GM12878 (cell line): ENCODE results near the gene TUFM. TPM values are rescaled to one million over a fixed set of nuclear protein-coding genes. Genes with fewer than 3 reads are reported as not detected.
A peak's percentile ranks its signal among the peaks of the same experiment; 100 is the strongest.

Experiments used
- ATAC-seq: fragments of 200-7000 bp; cut with Tn5 transposase; 3 replicates; pipeline ENCODE4 v1.9.1; 2020; ENCODE audit warnings: mild to moderate bottlenecking, moderate library complexity
- BruUV-seq: library from RNA; stranded (reverse); fragments of 400-500 nt; replicated peaks from 2 replicates; lab custom pipeline; 2021; lab: Mats Ljungman, UMichigan
- CTCF ChIA-PET: fragments of 300-600 bp; sonication (Branson Sonifier 250); formaldehyde crosslinking; extraction: SDS; loops from one replicate; lab custom pipeline; 2021; ENCODE audit warnings: inconsistent platforms; lab: Yijun Ruan, JAX
- POLR2A ChIA-PET: fragments of 350-600 bp; formaldehyde crosslinking; extraction: SDS; loops from one replicate; lab custom pipeline; 2021; ENCODE audit warnings: inconsistent platforms; lab: Charles Lee
- RAD21 ChIA-PET: fragments of 300-600 bp; sonication (Branson Sonifier 250); formaldehyde crosslinking; loops from one replicate; lab custom pipeline; 2023; ENCODE audit warnings: antibody characterized with exemption; ENCODE audit not compliant: unreplicated experiment; lab: Charles Lee
- SMC1A ChIA-PET: fragments of 300-600 bp; sonication (Branson Sonifier 250); formaldehyde crosslinking; loops from one replicate; lab custom pipeline; 2023; ENCODE audit not compliant: unreplicated experiment, uncharacterized antibody; lab: Charles Lee
- DNase-seq: peaks from one replicate; pipeline ENCODE4 v3.0.0-alpha.2; 2011; ENCODE audit warnings: low read depth, low spot score
- FAIRE-seq: peaks from 3 replicates; lab custom pipeline; 2011; peaks lifted over from hg19 to GRCh38; lab: Jason Lieb, UNC
- H2AFZ ChIP-seq: 2 replicates; pipeline ENCODE4 v1.6.0; 2011; ENCODE audit warnings: low read depth, low read length, control low read depth; ENCODE audit not compliant: control insufficient read depth
- H3K27ac ChIP-seq: 2 replicates; pipeline ENCODE4 v1.5.1; 2011; ENCODE audit warnings: control low read depth; ENCODE audit not compliant: control insufficient read depth, insufficient read depth
- H3K27me3 ChIP-seq, 2 experiments: replicated peaks in 1 of 2; 2 replicates each; pipeline versions ENCODE4 v1.6.0 to v1.6.1; 2011; ENCODE audit warnings: low read length in 1 of 2; ENCODE audit not compliant: control insufficient read depth in 2 of 2, insufficient read depth in 2 of 2
- H3K36me3 ChIP-seq, 2 experiments: 2 replicates each; pipeline ENCODE4 v1.5.1; 2011; ENCODE audit warnings: low read length in 1 of 2; ENCODE audit not compliant: control insufficient read depth in 2 of 2, insufficient read depth in 2 of 2
- H3K4me1 ChIP-seq: 2 replicates; pipeline ENCODE4 v1.6.1; 2011; ENCODE audit warnings: mild to moderate bottlenecking, low read length, moderate library complexity, mixed read lengths; ENCODE audit not compliant: control insufficient read depth, insufficient read depth
- H3K4me2 ChIP-seq: 2 replicates; pipeline ENCODE4 v1.6.0; 2011; ENCODE audit warnings: control low read depth; ENCODE audit not compliant: control insufficient read depth, insufficient read depth
- H3K4me3 ChIP-seq: fragments of 200-600 bp; sonication (generic); 2 replicates; pipeline ENCODE4 v1.5.1; 2016
- H3K79me2 ChIP-seq: 2 replicates; pipeline ENCODE4 v1.6.0; 2011; ENCODE audit warnings: low read length; ENCODE audit not compliant: control insufficient read depth, insufficient read depth
- H3K9ac ChIP-seq: 2 replicates; pipeline ENCODE4 v1.8.0; 2011; ENCODE audit warnings: low read length, control low read depth, mixed read lengths; ENCODE audit not compliant: control insufficient read depth, insufficient read depth
- H3K9me3 ChIP-seq: replicated peaks from 3 replicates; pipeline ENCODE4 v1.5.1; 2011; ENCODE audit warnings: mild to moderate bottlenecking, low read length; ENCODE audit not compliant: control insufficient read depth, insufficient read depth
- H4K20me1 ChIP-seq: 2 replicates; pipeline ENCODE4 v1.6.0; 2011; ENCODE audit not compliant: control insufficient read depth, insufficient read depth
- CUX1 ChIP-seq: IDR thresholded peaks from 2 replicates; pipeline ENCODE4 v1.6.1; 2012; ENCODE audit warnings: improper control_type of control experiment, low read depth, low read length; ENCODE audit not compliant: insufficient replicate concordance
- DPF2 ChIP-seq: fragments of 450-650 bp; IDR thresholded peaks from 2 replicates; pipeline ENCODE4 v1.6.1; 2017; ENCODE audit warnings: mild to moderate bottlenecking
- EED ChIP-seq: sonication (generic); IDR thresholded peaks from 2 replicates; pipeline ENCODE4 v1.6.1; 2016; ENCODE audit warnings: antibody characterized with exemption, low read depth
- KDM1A ChIP-seq: fragments of 200-600 bp; sonication (generic); IDR thresholded peaks from 2 replicates; pipeline ENCODE4 v1.6.1; 2016; ENCODE audit warnings: borderline replicate concordance
- MEF2B ChIP-seq: fragments of 450-650 bp; IDR thresholded peaks from 2 replicates; pipeline ENCODE4 v1.6.1; 2018; ENCODE audit warnings: mild to moderate bottlenecking, moderate library complexity; ENCODE audit not compliant: partially characterized antibody, poor library complexity, severe bottlenecking
- MTA3 ChIP-seq: IDR thresholded peaks from 2 replicates; pipeline ENCODE4 v1.6.1; 2012; ENCODE audit warnings: low read length, inconsistent platforms, borderline replicate concordance
- MYC ChIP-seq: IDR thresholded peaks from 2 replicates; pipeline ENCODE4 v1.6.1; 2011; ENCODE audit warnings: mild to moderate bottlenecking, low read length, moderate library complexity, inconsistent platforms; ENCODE audit not compliant: insufficient read depth, insufficient replicate concordance, insufficient read length, severe bottlenecking
- RELB ChIP-seq: fragments of 450-650 bp; IDR thresholded peaks from 2 replicates; pipeline ENCODE4 v1.6.1; 2017; ENCODE audit warnings: low read depth, mild to moderate bottlenecking, moderate library complexity
- SKIL ChIP-seq: fragments of 450-650 bp; IDR thresholded peaks from 2 replicates; pipeline ENCODE4 v1.6.1; 2017; ENCODE audit warnings: mild to moderate bottlenecking, low read depth, inconsistent platforms; ENCODE audit not compliant: poor library complexity, severe bottlenecking
- SMAD1 ChIP-seq: fragments of 450-650 bp; IDR thresholded peaks from 2 replicates; pipeline ENCODE4 v1.6.1; 2018; ENCODE audit warnings: mild to moderate bottlenecking, low read depth; ENCODE audit not compliant: partially characterized antibody
- SMAD5 ChIP-seq: IDR thresholded peaks from 2 replicates; pipeline ENCODE4 v1.6.1; 2016; ENCODE audit warnings: antibody characterized with exemption, low read depth
- SREBF1 ChIP-seq: IDR thresholded peaks from 2 replicates; pipeline ENCODE4 v1.6.1; 2012; ENCODE audit warnings: mild to moderate bottlenecking, low read length
- TCF12 ChIP-seq: IDR thresholded peaks from 2 replicates; pipeline ENCODE4 v1.6.1; 2011; ENCODE audit warnings: low read depth, mild to moderate bottlenecking, low read length
- WGBS: methylation state at CpG from one replicate; pipeline ENCODE4 v1.1.6; 2016; ENCODE audit warnings: low lambda C conversion rate; ENCODE audit not compliant: insufficient replicate concordance, insufficient coverage; ENCODE audit errors: missing lambda C conversion rate; 5-methylcytosine and 5-hydroxymethylcytosine counted together
- in situ Hi-C: fragments of 300-500 bp; cut with MboI; formaldehyde crosslinking; loops from 9 replicates; pipeline ENCODE4 v1.14.3; 2018; ENCODE audit warnings: mixed read lengths
- intact Hi-C: fragments of 100-400 bp; cut with micrococcal nuclease; formaldehyde crosslinking; loops from one replicate; pipeline ENCODE4 v1.14.2; 2022; ENCODE audit not compliant: unreplicated experiment
- polyA plus RNA-seq, 11 experiments: library from polyadenylated mRNA; depleted of rRNA in 4 of 11; unstranded in 6 of 11; stranded (reverse) in 5 of 11; fragments of >200 nt; fragmentation: Nextera tagmentation in 4 of 11; fragmentation: Illumina TruSeq in 1 of 11; extraction: Ambion mirVana in 4 of 11; extraction: Trizol in 1 of 11; gene quantifications; 1 replicate in 1 of 11; 2 replicates in 10 of 11; pipeline versions ENCODE4 v1.2.1 to v1.2.3, GENCODE V29; 2011 to 2016; ENCODE audit warnings: inconsistent platforms in 2 of 11, missing spikeins in 2 of 11, low read depth in 1 of 11
- total RNA-seq, 4 experiments: library from RNA; depleted of rRNA in 3 of 4; stranded (reverse); fragments of >200 nt in 3 of 4; fragmentation: Illumina TruSeq in 1 of 4; extraction: Trizol in 1 of 4; gene quantifications; 2 replicates each; pipeline versions ENCODE4 v1.2.1 to v1.2.3, GENCODE V29; 2013 to 2021

TUFM gene
- total and polyA plus RNA-seq, 10 of the 15 experiments (the other 5 are each of a cell fraction or from before 2014, with no cell fraction given): 23.4 to 354 (median 182) TPM

DNA sequence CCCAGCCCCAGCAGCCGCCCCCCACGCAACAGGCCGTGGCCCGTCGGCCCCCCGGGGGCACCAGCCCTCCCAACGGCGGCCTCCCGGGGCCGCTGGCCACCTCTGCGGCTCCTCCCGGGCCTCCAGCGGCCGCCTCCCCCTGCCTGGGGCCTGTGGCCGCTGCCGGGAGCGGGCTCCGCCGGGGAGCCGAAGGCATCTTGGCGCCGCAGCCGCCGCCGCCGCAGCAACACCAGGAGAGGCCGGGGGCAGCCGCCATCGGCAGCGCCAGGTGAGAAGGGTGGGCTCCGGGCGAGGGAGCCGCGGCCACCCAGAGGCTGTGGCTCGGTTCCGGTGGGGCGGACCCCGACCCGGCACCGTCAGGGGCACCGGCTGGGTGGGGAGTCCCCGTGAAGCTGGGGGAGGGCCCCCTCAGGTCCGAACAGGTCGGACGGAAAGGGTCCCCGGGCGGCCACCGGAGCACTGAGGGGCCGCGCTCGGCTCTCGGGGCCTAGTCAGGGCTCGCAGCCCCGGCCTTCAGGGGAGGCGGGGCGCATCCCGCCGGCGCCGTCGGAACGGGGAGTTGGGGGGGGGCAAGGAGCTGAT is 22.8 kb downstream of the TUFM start:
- peaks cover 55% of the 10 kb centered on the region for H3K79me2 ChIP-seq
- peaks cover 10% of the 10 kb centered on the region for H4K20me1 ChIP-seq
- FAIRE-seq (no peak), ATAC-seq (peak; percentile 9; the same call in 2 of the 3 replicates), DNase-seq (no peak)
- peak overlapping the region; percentile 98 for H3K9ac ChIP-seq
- no peaks in the 10 kb centered on the region for H3K27me3 ChIP-seq
- under 1% methylated on average over 44 of the region's 62 CpGs for WGBS
- peaks cover 8% of the 10 kb centered on the region; the same call in 1 of the 2 replicates for H3K4me1 ChIP-seq
- RAD21 ChIA-PET: interaction anchor here (1.1 to 2.0 kb wide), 5 partner anchors 23 to 122 kb away, joined by 4 to 7 read pairs (median 5); partner anchors contain the start of genes CD19 and TUFM
- H3K9me3 ChIP-seq: no peaks in the 10 kb centered on the region
- no TSS peak for BruUV-seq
- peak overlapping the region; percentile 97 for H3K27ac ChIP-seq
- CTCF ChIA-PET: interaction anchor here (0.9 to 2.0 kb wide), 3 partner anchors 23 to 121 kb away, joined by 3 to 7 read pairs (median 3); partner anchors contain the start of gene TUFM
- H3K4me2 ChIP-seq: peak overlapping the region; percentile 33; the same call in 1 of the 2 replicates
- H3K4me3 ChIP-seq: peak overlapping the region; percentile 73
- SMC1A ChIA-PET: interaction anchor here (0.6 kb wide), 1 partner anchor 23 kb away, joined by 4 read pairs; no protein-coding TSS in a partner anchor
- peaks cover 17 to 24% of the 10 kb centered on the region in 2 experiments for H3K36me3 ChIP-seq
- intact Hi-C loops: loop anchor here (5.0 kb wide), 1 partner anchor 124 kb away; no protein-coding TSS in a partner anchor
- no peak overlapping the region for H2AFZ ChIP-seq
- in situ Hi-C loops: no loop called here
- POLR2A ChIA-PET: interaction anchor here (0.7 to 3.9 kb wide), 6 partner anchors 24 to 112 kb away, joined by 3 to 28 read pairs (median 8); partner anchors contain the start of genes CD19 and TUFM
- TF ChIP-seq KDM1A (no peak), TCF12 (no peak), SKIL (no peak), MYC (no peak), SMAD5 (no peak), MTA3 (no peak), EED (no peak), DPF2 (peak; percentile 66), SREBF1 (no peak), SMAD1 (no peak), RELB (no peak), CUX1 (no peak), MEF2B (no peak)
